HG03103 (cell line): ENCODE data around the gene DUOXA2.
"Not testable (repeated sequence)": the region's sequence is repeated elsewhere in the genome, so short reads cannot be mapped to it uniquely, and the experiment has no call there.

ENCODE experiments used
- ATAC-seq: cut with Tn5 transposase; IDR thresholded peaks from one replicate; pipeline ENCODE4 v1.9.1; 2021; ENCODE audit warnings: low read depth; ENCODE audit not compliant: unreplicated experiment

Gene DUOXA2

DNA sequence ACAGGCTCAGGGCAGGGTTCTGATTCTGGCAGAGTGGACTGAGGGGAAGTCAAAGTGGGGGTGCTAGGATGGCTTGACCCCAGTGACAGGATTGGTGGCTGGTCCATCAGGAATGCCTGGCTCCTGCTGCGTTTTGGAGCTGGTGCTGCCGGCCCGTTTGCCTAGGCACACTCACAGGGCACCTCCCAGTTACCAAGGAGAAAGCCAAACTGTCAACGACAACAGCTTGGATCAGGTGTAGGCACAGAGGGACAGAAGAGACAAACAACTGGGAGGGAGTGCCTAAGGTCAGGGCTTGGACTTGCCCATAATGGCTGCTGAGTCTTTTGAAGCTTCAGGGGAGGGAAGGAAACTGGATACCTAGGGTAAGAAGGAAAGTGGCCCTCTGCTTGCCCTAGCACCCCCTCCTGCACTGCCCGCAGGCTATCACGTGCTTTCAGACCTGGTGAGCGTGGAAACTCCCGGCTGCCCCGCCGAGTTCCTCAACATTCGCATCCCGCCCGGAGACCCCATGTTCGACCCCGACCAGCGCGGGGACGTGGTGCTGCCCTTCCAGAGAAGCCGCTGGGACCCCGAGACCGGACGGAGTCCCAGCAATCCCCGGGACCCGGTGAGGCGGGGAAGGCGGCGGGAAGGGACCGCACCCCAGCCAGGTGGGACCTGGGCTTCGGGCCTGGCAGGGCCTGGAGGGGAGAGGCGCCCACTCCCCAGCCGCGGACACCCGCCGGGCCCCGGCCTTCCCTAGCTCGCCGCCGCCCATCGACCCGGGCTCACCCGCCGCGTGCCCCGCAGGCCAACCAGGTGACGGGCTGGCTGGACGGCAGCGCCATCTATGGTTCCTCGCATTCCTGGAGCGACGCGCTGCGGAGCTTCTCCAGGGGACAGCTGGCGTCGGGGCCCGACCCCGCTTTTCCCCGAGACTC lies 20.8 kb downstream of the DUOXA2 start:
- ATAC-seq = no peak

DNA sequence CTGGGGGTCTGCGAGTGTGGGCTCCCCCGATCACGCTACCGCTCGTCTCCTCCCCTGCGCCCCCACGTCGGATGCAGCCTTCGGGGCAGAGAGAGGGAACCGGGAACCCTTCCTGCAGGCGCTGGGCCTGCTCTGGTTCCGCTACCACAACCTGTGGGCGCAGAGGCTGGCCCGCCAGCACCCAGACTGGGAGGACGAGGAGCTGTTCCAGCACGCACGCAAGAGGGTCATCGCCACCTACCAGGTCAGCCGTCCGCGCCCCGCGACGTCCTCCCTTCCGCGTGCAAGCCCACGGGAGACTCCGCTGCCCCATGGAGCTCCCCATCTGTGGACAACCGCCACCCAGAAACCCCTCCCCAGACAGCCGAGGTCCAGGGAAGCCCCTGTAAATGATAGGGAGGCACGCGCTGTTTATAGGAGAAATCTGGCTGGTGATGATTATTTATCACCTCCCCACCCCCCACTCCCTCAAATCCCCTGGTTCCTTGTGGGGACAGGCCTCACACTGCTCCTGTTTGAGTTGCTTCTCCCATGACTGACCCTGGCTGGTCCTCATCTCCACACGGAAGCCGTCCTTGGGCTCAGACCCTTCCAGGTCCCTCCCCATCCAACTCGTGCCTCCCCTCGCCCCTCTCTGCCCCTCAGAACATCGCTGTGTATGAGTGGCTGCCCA lies 21.7 kb downstream of the DUOXA2 start:
- not testable (repeated sequence) for ATAC-seq

DNA sequence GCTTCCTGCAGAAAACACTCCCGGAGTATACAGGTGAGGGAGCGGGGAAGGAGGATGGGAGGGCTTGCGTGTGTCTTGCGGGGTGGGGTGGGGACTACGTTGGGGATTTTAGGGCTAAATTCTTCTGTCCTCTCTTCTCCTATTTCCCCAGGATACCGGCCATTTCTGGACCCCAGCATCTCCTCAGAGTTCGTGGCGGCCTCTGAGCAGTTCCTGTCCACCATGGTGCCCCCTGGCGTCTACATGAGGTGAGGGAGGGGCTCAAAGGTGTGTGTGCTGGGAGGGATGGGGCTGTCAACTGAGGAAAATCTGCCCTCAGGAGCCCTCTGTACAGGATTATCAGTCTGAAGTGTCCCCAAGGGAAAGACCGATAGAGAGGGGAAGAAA lies 22.2 kb downstream of the DUOXA2 start:
- ATAC-seq = no peak

DNA sequence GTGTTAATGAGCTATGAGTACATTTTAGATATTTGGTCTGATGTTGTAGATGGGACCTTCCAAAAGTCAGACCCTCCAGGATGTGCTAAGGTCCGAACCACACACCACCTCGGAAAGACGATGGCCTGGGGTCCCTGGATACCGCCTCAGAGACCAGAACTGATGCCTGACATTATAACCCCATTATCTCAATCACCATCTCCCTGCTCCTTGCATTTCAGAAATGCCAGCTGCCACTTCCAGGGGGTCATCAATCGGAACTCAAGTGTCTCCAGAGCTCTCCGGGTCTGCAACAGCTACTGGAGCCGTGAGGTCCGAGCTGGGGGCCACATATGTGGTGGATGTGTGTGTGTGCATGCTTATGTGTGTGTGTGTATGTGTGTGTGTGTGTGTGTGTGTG lies 23.6 kb downstream of the DUOXA2 start:
- no peak for ATAC-seq

DNA sequence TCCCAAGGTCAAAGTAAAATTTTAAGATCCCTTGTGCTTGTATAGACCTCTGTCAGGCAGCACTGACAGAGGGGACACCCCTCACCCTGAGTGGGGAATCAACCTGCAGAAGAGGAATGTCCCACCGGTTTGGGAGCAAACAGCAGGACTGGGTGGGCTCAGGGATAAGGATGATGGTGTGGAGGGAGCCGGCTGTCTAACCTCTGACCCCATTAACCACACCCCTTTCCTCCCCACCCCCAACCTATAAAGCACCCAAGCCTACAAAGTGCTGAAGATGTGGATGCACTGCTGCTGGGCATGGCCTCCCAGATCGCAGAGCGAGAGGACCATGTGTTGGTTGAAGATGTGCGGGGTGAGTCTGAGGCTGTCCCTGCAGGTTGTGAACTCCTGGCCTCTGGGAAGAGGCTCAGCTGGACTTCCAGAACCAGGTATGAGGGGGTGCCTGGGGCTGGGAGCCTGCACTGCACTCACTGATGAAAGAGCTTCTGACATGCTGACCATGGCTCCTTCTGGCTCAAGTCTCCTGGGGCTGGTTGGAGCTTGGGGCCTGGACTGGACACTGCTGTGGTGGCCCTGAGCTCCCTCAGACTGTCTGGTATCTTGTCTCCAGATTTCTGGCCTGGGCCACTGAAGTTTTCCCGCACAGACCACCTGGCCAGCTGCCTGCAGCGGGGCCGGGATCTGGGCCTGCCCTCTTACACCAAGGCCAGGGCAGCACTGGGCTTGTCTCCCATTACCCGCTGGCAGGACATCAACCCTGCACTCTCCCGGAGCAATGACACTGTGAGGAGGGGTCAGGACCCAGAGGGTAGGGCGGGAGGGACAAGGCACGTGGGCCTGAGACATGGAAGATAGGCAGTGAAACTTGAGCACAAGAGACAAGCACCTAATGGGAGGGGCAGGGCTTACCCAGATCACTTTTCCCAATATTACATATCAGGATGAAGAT lies 25.0 kb downstream of the DUOXA2 start:
- ATAC-seq = no peak

DNA sequence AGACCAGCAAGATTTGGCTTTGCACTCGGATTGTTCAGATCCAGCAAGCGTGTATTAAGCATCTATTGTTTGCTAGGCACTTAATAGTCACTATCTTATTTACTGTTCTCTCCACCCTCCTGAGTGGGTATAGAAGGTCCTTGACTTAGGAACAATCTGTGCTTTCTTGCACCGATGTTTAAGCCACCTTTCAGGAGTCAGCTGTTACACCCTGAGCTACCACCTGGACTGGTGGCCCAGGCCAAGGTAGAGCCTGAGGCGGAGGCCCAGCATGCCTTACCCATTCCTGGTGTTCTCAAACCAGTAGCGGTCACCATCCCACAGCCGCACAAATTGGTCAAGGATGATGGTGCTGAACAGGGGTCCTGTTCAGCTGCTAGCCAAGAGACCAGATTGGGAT lies 25.6 kb downstream of the DUOXA2 start:
- ATAC-seq = no peak

DNA sequence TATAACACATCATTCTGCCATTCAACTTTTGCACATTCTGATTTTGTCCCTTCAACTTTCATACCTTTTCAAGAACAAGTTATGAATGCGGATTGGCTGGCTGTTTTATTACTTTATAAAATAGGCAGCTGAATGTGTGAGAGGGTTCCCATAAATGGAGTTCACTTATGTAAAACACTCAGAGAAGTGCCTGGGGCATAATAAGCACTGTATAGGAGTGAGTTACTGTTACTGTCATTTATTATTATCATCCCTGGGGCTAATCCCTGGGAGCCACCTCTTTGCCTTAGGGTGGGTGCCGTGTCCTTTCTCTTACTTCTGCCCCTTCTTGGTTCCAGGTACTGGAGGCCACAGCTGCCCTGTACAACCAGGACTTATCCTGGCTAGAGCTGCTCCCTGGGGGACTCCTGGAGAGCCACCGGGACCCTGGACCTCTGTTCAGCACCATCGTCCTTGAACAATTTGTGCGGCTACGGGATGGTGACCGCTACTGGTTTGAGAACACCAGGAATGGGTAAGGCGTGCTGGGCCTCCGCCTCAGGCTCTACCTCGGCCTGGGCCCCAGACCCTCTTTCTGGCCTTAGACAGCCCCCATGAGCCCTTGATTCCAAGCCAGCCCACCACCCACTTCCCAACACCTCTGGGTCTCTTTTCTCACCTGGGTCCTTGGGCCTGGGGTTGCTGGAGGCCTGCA lies 26.6 kb downstream of the DUOXA2 start:
- ATAC-seq = no peak

DNA sequence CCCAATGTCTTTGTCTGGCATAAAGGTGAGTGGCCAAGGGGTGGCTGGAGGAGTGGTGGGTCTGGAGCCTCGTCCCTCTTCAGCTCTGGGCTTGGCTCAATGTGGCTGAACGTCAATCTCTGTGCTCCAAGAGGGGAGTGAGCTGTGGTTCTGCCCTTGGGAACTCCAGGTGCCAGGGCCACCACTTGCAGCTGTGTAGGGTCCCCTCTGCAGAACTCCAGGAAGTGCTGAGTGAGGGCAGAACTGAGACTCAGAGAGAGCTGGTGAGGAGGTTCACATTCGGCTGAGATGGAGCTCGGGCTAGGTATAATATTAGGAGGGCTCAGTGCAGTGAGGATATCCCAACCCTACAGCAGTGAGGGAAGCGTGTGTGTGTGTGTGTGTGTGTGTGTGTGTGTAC lies 27.3 kb downstream of the DUOXA2 start:
- ATAC-seq = no peak

DNA sequence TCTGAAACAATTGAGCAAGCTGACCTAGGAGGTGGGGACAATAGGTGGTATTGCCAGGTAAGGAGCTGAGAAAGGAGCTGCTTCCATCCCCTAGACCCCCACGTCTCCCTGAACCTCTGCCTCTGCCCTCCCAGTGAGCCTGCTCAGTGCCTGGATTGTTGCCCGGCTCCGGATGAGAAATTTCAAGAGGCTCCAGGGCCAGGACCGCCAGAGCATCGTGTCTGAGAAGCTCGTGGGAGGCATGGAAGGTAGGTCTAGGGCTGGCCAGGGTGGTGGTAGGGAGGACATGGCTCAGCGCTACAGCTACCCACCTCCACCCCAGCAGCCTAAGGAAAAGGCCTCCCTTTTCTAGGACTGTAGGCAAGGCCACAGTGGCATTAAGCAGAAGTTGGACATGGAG lies 28.9 kb downstream of the DUOXA2 start:
- no peak for ATAC-seq

DNA sequence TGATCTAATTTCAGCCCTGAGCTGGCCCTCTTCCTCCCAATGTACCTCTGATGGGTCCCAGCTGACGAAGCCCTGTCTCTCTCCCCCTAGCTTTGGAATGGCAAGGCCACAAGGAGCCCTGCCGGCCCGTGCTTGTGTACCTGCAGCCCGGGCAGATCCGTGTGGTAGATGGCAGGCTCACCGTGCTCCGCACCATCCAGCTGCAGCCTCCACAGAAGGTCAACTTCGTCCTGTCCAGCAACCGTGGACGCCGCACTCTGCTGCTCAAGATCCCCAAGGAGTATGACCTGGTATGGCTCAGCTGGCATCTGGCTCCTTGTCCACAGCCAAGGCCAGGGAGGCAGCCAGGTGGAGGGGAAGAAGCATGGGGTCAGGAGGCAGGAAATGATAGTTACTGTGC lies 29.8 kb downstream of the DUOXA2 start:
- ATAC-seq = no peak

DNA sequence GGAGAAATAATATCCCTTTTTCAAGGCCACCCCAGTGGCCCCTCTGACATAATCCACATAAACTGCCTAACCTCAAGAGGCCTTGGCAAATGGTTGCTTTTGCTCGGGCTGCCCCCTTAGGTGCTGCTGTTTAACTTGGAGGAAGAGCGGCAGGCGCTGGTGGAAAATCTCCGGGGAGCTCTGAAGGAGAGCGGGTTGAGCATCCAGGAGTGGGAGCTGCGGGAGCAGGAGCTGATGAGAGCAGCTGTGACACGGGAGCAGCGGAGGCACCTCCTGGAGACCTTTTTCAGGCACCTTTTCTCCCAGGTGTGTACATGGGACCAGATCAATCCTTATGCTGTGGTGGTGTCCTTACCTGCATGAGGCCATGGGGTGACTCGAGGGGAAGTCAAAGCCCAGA lies 30.6 kb downstream of the DUOXA2 start:
- ATAC-seq = no peak

DNA sequence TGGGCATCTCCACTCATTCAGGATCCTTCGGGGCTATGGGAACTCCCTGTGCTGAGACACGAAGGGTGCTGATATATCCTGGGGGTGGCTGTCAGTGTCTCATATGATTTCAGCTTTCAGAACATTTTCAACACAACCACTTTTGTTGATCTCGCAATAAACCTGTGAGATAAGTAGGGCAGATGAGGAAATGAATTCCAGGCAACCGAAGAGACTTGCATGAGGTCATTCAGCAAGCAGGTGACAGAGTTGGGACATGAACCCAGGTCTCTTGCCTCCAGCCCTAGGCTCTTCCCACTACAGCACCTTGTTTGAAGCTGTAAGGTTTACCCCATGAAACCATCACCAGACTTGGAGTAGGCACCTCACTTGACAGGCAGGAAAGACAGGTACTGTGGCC lies 32.3 kb downstream of the DUOXA2 start:
- no peak for ATAC-seq

DNA sequence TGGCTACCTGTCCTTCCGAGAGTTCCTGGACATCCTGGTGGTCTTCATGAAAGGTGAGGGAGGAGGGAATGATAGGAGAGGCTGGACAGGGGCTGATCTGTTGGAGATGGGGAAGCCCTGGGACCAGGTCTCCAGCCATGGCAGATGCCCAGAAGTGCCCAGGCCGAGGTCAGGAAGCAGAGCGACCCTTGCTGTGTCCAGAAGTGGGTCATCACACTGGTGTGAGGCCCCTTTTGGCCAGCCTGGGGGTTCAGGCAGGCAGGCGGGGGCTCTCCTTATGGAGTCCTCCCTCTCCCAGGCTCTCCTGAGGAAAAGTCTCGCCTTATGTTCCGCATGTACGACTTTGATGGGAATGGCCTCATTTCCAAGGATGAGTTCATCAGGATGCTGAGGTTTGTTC lies 33.5 kb downstream of the DUOXA2 start:
- no peak for ATAC-seq

DNA sequence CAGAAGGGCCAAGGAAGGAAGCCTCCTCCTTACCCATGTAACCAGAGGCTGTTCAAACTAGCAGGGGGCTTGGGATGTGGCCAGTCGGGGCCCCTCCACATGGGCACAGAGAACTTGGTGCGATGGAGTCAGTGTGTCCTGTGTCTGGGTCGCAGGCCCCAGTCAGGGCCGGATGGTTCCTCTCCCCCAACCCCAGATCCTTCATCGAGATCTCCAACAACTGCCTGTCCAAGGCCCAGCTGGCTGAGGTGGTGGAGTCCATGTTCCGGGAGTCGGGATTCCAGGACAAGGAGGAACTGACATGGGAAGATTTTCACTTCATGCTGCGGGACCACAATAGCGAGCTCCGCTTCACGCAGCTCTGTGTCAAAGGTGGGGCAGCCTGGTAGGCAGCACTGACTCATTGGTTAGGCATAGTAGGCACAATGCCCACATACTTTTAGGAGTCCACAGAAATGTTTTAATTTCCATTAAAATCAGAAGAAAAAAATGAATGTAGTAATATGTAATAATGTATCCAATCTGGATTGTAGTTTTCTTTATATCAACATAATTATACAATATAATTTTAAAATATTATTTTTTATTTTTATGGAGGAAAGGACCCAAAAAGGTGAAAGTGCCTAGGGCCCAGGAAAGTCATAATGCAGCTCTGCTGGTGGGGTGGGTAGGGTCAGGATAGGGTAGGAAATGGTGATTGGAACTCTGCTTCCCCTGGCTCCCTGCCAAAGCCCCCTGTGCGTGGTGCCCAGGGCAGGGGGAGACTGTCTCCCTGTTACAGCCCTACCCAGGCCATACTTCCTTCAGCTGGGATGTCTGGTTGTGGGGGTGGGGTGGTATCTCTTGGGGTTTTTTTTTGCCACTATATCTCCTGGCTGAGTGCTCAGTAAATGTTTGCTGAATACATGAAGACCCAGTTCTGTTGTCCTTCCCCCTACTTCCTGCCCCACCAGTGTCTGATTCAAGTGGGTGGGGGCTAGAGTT lies 34.2 kb downstream of the DUOXA2 start:
- ATAC-seq = no peak

DNA sequence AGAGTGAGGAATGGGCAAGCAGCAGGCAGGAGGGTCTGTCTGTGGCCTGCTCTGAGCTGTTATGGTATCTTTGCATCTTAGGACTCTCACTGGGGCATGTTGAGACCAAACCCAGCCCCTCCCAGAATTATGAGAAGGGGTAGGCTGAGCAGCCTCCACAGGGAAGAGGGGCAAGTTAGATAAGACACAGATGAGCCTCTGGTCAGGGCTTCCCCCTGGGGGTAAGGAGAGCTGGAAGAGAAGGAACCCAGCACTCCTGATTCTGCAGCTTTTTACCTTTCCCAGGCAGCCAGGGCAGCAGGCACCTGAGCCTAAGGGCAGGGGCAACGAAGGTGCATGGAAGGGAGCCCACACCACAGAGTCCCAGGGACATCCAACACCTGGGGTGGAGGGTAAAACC lies 34.9 kb downstream of the DUOXA2 start:
- ATAC-seq = no peak

DNA sequence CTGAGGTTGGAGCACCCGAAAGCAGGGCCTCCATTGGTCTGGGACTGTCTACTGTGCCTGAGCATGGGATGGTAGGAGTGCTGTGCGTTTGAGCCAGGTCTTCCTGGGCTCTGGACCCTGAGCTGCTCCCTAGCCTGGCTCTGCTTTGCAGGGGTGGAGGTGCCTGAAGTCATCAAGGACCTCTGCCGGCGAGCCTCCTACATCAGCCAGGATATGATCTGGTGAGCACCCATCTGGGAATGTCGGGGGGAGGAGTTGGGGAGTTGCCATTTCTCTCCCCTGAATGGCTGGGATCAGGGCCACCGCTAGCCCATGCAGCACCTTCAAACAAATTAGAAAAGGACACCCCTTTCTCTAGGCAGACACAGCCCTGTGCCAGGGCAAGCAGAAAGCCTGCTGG lies 36.4 kb downstream of the DUOXA2 start:
- no peak for ATAC-seq

DNA sequence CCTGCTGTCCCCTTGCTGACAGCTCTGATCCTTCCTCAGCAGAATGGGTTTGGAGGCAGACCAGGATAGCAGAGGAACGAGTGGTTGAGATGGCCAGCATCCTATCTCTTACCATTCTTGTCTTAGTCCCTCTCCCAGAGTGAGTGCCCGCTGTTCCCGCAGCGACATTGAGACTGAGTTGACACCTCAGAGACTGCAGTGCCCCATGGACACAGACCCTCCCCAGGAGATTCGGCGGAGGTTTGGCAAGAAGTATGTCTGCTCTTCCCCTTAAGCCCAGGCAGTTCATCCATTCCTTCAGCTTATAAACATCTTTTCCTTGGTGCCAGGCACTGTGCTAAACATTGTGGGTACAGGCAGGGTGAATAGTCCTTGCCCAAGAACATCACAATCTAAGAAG lies 36.9 kb downstream of the DUOXA2 start:
- ATAC-seq = no peak

DNA sequence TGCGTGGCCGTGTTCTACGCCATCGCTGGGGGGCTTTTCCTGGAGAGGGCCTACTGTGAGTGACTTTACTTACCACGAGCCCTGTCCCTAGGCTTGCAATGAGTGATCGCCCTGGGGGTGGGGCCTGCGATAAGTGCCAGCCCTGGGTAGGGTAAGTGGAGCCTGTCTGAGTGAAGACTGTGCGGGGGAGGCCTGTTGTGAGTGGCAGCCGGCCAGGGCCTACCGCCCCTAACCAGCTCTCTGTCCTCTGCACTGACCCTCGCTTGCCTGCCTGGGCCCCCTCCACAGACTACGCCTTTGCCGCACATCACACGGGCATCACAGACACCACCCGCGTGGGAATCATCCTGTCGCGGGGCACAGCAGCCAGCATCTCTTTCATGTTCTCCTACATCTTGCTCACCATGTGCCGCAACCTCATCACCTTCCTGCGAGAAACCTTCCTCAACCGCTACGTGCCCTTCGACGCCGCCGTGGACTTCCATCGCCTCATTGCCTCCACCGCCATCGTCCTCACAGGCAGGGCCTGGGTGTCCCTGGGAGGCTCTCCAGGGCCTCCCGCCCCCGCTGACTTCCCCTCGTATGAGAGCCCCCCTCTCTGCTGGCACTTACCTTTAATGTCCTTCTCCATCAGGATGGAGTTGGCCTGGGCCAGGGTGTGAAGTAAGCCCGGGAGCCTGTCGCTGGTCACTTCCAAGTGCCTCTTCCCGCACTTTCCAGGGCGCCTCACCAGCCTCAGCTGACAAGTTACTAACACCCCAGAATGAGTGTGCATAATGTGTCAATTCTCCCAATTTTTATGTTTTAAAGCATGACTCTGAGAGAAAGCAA lies 38.1 kb downstream of the DUOXA2 start:
- ATAC-seq = no peak
